GM19324 (cell line): ENCODE data around the gene PDE5A.

ENCODE experiments used
- ATAC-seq: cut with Tn5 transposase; IDR thresholded peaks from one replicate; pipeline ENCODE4 v1.9.1; 2021; ENCODE audit warnings: mild to moderate bottlenecking, moderate library complexity; ENCODE audit not compliant: unreplicated experiment, low FRiP score

Gene PDE5A

DNA sequence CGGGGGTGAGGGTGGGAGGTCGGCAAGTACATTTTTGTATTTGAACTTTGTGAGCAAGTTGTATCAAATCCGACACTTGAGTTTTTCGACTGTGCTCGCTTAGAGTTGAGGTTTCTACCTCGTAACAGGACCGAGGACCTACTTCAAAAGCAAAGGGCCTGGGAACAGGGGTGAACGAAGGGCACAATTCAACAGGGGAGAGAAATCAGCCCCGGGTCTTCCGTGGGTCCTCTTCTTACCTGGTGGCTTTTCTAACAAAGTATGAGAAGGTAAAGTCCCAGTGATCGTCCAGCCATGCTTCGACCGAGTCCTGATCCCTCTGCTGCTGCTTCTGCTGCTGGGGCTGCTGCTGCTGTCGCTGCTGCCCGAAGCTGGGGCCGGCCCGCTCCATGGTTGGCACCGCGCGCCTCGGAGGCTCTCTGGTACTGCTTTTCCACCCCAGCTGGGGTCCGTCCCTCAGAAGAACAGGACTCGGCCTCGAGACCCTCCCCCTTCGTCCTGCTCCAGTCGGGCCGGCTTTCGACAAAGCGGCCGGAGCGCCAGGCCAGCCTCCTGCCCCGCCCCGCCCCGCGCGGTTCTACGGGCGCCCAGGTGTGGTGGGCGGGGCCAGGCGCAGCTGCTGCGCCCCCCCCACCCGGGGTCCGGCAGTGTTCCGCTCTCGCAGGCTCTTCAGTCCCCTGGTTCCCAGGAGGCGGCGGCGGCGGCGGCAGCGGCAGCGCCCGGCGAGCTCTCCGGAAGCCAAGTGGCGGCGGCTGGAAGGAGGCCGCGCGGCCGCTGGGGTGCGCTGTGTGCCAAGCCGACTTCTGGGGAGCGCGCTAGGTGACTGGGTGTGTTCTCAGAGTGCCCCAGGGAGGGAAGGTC is at the start of gene PDE5A:
PDE5A (minus strand) TSS at position 524 of the 861 bp plus-strand sequence; CDS start at position 391, 133 bp downstream.
- ATAC-seq = peak; percentile 94

DNA sequence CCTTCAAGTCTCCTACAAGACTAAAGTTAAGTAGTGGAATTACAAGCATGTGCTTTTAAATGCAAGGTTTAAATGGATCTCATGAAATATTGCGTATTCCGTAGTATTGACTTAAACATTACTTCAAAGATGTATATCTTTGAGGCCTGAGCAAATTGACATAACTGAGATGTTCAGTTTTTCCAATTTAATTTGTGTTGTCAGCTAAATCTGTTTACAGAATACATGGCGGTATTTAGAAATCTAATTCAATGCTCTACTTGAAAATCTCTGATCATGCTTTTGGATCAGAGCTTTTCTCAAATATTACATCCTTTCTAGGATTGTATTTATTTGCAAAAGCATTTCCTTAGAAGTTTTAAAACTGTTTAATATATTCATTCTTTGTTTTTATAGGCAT is 47.5 kb upstream of the PDE5A start:
- ATAC-seq = no peak

DNA sequence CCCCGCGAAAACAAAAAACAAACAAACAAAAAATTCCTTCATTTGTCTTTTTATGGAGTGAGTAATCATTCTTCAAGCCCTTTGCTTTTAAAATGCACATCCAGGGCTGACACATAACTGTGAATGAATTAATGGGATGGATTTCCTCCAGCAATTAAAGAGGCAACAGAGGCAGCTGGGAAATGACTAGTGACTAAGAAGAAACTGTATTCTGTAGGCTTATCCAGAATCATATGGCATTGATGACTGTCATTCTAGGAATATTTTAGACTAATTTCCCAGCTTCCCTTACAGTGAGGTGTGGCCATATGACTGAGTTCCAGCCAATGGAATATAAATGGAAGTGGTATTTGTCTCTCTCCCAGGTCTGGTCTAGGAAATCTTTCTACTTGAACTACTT is 46.8 kb upstream of the PDE5A start:
- no peak for ATAC-seq

DNA sequence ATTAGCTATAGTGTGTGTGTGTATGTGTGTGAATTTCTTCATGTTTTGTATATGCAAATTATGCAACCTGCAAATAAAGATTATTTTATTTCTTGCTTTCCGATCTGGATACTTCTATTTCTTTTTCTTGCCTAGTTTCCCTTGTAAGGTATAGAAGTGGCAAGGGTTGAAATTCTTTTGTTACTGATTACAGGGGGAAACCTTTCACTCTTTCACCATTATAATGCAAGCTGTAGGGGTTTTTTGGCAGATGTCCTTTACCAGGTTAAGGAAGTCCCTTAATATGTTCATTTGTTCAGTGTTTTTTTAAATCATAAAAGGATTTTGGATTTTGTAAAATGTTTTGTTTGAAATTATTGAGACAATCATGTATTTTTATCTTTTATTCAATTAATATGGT is 44.3 kb upstream of the PDE5A start:
- no peak for ATAC-seq

DNA sequence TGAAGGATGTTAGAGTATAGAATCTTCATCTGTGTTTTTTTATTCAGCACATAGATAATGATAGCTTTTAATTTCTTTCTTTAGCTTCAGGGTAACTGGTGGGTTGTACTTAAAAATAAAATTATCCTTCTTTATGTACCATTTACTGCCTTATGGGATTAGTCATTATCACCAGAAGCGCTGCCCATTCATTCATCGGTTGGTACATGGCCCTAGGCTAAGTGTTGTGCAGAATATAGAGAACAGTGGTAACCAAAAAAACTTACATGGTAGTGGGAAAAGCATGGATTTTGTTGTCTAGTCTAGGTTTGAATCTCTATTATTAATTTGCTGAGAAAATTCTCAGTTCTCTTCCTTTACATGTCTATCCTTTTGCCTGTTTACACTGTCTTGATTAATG is 43.5 kb upstream of the PDE5A start:
- ATAC-seq = no peak

DNA sequence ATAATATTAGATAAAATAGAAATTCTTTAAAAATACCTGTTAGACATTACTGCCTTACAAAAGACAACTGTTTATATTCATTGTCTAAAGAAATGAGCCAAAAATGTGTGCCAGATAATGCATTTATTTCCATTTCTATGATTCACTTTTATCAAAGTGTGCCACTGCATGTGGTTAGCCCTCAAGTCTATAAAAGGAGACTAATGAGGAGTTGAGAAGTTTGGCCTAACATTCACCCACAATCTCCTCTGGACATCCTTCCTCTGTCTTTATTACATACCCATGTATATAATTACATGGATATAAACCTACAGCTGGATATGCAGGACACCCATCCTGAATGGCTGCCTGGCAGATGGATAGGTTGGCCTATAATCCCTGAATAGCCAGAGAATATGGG is 42.6 kb upstream of the PDE5A start:
- ATAC-seq = no peak

DNA sequence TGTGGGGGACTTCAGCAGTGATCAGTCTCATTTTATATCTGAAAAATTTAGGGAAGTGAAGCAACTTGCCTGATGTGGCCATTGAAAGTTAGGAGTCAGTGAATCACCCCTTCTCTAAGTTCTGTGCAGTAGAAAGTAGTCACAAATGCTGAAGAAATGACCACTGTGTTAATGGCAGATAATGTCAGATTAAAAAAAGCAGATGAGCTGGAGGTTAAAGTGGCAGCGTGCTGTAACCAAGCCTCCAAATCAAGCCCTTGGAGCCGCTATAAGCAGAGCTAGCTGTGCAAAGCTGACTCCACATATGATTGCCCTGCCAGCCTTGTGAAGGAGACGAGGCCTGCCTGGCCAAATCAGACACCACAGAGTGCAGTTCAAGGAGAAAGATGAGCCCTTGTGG is 39.2 kb upstream of the PDE5A start:
- ATAC-seq = no peak

DNA sequence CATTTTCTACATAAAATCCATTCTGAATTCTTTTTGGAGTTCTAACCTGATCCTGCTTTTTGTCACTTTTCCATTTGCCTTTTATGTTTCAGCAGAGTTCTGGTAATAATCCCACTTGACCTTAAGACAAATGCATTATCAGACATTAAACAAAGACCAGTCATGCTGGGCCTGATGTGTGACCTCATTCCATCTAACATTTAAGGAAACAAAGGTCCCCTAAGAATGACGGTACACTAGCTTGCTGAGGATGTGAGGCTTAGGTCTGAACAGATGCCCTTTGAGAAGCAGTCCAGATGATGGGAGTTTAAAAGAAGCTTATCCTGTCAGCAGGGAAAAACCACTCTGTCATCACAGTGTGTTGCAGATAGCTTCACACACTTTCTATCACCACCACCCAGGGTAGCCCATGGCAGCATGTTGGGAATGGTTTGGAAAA is 38.1 kb upstream of the PDE5A start:
- no peak for ATAC-seq

DNA sequence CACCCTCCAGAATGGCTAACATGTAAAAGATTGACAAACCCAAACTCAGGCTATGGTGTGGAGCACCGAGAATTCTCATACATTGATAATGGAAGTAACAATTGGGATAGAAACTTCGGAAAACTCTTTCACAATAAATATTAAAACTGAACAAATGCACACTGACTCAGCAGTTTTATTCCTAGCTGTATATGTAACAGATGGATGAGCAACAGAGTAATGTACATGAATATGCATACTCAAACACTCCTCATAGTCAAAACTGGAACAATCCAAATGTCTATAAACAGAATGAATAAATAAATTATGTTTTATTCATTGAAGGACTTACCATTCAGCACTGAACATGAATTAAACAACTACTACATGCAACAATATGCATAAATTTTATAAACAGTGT is 37.1 kb upstream of the PDE5A start:
- no peak for ATAC-seq

DNA sequence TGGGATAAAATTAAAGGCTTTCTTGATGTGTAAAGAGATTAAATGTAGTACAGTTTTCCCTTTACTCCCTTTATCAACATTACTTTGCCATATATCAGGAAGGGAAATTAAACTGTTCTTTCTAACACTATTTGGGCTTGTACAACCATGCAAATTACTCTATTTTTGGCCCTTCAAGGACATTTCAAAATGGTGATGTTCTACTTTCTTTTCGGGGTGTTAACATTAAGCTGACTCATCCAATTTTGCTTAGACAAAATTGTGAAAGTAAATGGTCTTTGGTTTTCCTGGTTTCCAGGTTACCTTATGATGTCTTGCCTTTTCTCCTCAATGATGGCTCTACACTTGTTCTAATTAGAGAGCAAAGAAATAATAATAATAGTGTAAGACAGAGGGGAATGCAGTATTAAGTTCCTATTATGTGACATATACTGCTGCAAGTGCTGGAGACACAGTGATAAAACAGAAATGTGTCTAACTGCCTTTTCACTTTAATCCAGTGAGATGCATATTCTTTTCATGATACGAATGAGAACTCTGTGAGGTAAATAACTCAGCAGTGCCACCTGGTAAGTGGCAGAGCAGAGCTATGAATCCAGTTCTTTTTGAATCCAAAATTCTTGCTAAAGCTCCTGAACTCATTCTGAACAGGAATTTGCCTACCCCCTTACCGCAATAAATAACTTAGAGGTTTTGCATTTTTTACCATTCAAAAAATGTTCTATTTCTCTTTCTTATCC is 35.7 kb upstream of the PDE5A start:
- ATAC-seq = peak; percentile 32

DNA sequence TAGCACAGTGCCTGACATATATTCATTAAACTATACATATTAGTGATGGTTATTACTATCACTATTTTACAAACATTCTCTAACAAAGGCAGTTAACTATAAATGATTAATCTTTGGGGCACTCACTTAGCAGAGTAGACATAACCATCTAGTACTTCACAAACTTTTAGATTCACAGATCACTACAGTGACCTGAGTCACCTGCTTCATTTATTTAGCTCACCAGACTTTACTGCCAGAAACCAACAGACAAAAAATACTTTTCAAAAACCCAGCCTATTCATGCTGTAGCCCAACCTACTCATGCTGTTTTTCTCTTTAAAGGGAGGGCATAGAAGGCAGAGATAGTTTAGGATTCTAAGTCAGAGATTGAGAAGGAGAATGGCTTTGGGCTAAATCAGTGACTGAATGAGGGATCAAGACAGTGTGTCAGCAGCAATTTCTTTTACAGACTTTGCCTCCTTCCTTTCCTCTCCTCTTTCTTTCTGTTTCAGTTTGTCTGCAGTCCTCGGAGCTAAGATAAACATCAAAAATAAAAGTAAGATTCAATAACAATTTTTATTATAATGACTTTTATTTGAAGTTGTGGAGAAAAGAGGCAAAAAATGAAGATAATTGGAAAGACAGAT is 34.7 kb upstream of the PDE5A start:
- ATAC-seq = peak; percentile 70

DNA sequence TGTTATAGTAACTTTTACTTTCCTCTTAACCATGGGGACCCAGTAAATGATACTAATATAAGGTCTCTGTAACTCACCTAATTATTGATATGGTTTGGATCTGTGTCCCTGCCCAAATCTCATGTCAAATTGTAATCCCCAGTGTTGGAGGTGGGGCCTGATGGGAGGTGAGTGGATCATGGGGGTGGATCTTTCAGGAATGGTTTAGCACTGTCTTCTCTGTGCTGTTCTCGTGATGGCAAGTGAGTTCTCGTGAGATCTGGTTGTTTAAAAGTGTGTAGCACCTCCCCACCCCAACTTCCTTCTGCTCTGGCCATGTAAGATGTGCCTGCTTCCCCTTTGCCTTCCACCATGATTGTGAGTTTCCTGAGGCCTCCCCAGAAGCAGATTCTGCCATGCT is 34.0 kb upstream of the PDE5A start:
- peak; percentile 23 for ATAC-seq

DNA sequence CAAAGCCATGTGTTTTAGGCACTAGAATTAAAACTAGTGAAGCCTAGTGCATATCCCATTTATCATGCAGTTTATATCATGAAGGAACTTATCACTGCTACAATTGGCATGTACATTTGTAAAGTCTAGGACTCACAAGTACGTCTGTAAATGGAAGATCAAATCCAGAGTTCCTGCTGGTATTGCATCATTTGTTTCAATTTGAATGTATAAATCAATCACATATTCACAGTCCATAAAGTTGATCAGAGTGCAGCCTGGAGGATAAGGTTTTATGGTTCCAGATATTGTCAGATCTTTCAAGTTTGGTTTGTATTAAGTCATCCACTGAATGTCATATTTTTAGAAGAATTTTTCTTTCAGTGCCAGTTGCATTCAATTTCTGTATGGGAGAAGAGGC is 32.6 kb upstream of the PDE5A start:
- no peak for ATAC-seq

DNA sequence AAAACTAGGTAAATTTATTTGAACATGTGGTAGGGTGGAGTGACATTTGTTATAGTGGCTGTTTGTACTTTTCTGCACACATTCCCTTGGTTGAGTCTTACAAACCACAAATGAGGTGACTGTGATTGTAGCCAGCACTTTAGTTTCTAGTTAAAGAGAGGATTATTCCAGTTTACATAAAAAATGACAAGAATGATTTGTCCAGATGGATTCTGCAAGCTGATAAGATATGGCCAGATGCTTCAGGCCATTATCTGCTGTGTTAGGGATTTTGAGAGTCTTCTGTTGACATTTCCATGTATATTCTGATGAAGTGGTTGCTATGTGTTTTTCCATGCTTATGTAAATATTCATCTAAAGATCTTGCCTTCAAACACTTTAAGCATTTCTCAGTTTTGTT is 31.0 kb upstream of the PDE5A start:
- ATAC-seq = no peak

DNA sequence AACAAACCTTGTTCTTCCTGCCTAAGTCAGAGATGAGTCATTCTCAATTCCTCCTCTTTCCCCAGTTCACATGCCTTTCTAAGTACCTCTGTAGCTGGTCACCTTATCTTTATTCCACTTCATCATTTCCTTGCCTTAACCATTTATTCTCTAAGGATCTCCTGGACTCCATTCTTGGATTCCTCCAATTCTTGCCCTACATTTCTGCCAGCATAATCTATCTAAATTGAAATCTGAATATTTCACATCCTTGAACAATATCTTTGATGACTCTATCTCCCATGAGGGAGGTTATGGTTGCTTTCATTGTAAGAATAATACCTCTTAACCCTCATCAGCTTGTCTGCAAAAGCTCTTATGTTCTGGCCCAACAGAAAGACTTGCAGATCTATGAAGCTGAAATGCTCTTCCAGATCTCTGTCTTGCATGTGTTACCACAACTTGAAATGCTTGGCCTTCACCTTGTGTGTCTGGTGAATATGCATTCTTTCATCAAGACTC is 28.6 kb upstream of the PDE5A start:
- ATAC-seq = no peak

DNA sequence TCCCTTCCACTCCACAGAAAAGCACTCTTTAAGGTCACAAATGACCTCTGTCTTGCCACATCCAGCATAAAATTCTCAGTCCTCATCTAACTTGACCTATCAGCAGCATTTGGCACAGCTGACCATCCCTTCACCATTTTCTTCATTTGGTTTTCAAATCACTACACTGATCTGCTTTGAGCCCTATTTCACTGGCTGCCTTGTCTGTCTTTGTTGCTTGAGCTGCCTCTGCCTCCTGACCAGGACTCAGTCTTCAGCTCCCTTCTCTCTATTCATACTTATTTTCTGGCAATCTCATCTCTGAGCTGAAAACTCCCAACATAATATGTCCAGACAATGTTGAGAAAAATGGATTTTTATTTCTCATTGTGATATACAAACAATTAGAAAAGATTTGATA is 27.7 kb upstream of the PDE5A start:
- ATAC-seq = no peak

DNA sequence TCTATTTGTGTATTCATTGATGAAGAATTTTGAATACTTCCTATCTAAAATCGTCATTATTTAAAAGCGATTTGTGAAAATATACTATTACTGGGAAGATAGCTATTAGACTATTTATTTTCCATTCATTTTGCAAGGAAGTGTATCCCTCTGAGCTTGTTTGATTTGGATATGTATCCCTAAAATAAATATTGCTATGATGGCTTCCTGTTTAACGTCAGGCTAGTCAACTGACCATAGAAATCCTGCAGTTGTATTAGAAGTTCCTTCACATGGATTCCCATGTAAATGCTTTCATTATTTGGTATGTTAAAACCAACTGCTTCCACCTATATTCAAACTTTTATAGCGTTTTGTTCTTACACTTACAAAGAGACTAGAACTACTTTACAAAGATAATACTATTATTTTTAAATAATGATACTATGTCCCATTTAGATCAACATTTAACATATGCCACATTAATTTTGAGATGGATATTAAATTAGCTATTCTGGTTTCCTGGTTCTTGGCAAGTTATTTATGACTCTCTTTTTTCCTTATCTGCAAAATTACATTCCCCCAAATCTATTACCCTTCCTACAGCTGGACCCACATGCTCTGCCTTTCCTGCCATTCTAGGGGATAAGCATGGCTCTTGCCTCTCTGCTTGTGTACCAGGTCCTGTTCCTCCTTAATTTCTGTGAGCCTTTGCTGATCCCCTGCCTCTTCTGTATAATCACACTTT is 26.7 kb upstream of the PDE5A start:
- ATAC-seq = no peak

DNA sequence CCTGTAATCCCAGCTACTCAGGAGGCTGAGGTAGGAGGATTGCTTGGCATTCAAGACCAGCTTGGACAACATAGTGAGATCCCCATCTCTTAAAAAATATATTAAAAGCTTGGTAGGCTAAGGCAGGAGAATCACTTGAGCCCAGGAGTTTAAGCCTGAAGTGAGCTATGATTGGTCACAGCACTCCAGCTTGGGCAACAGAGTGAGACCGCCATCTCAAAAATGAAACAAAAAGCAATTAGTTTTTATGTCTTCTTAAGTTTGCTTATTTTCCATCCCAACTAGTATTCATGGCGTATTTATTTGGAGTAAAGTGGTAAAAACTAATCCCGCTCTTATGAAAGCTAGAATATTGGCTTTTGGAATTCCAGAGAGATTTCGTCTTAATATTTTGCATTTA is 25.4 kb upstream of the PDE5A start:
- ATAC-seq = no peak

DNA sequence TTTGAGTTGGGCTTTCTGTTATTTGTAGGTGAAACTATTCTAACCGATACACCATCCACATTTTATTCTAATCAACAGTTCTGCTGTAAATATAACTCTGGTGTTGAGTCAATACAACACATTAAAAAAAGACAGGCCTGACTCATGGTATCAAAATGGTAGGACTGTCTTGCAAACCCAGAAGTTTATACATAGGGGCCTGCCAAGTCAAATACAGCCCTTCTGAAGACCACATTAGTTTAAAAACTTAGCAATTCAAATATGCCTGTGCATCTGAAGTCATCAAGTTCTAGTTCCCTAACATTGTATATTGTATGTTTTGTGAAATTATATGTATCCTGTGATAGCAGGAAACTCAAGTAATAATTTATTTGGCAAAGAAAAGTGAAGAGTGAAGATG is 24.4 kb upstream of the PDE5A start:
- ATAC-seq = no peak

DNA sequence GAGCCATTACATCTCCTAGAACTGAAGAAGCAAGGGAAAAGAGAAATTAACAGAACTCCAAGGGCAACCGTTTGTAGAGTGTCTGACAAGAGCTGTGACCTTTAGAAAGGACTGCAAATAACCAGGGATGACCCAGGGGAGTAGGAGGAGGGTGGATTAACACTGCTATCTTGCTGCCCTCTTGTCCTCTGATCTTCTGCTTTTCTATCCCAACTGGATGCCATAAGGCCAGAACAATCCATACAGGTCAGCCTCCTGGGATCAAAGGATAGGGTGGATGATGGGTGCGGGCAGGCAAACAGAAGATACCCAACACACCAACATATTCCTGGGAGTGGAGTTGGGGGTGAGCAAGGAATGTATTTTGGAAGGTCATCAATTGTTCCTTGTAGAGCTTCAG is 19.8 kb upstream of the PDE5A start:
- no peak for ATAC-seq

DNA sequence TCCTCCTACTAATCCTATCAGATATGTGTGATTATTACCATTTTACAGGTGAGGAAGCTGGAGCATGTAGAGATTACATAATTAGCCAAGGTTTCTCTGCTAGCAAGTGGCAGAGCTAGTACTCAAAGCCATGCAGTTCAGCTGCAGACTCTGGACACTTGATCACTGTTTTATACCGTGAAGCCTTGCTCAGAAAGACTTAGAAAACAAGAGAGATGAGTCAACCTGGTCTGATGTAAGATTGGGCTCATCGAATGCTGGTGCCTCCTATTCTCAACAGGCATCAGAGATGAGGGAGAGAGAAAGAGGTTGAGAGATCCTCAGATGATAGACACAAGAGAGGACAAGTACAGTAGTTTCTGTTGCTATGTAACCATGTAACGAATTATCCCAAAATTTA is 19.0 kb upstream of the PDE5A start:
- ATAC-seq = no peak
